H1 (cell line): ENCODE results near the gene MEGF11. TPM values are rescaled to one million over a fixed set of nuclear protein-coding genes. Genes with fewer than 3 reads are reported as not detected.

Experiments
- CTCF ChIA-PET: fragments of 300-600 bp; sonication (Branson Sonifier 250); formaldehyde crosslinking; loops from one replicate; lab custom pipeline; 2021; ENCODE audit not compliant: partially characterized antibody; lab: Charles Lee
- POLR2A ChIA-PET: fragments of 300-600 bp; sonication (Branson Sonifier 250); formaldehyde crosslinking; loops from one replicate; lab custom pipeline; 2021; ENCODE audit warnings: inconsistent platforms; ENCODE audit not compliant: partially characterized antibody; lab: Charles Lee
- DNase-seq, 2 experiments: peaks; one replicate each; pipeline versions ENCODE4 v3.0.0 to v3.0.0-alpha.2; 2010 to 2022; ENCODE audit warnings: low spot score in 2 of 2, low read depth in 1 of 2, mixed read lengths in 1 of 2
- FAIRE-seq: peaks from 2 replicates; lab custom pipeline; 2011; peaks lifted over from hg19 to GRCh38; lab: Jason Lieb, UNC
- H2AFZ ChIP-seq: 2 replicates; pipeline ENCODE4 v1.8.1; 2012; ENCODE audit warnings: low read length, inconsistent platforms
- H2AK5ac ChIP-seq: 2 replicates; pipeline ENCODE4 v1.6.1; 2013; ENCODE audit warnings: low read depth, low read length
- H2BK120ac ChIP-seq: replicated peaks from 2 replicates; pipeline ENCODE3; 2013; ENCODE audit warnings: low read depth, low read length, inconsistent platforms
- H2BK12ac ChIP-seq: 2 replicates; pipeline ENCODE4 v1.6.1; 2013; ENCODE audit warnings: low read depth, low read length
- H2BK15ac ChIP-seq: 2 replicates; pipeline ENCODE4 v1.6.1; 2013; ENCODE audit warnings: low read length
- H2BK20ac ChIP-seq: 2 replicates; pipeline ENCODE4 v1.6.1; 2013; ENCODE audit warnings: low read length
- H2BK5ac ChIP-seq: 2 replicates; pipeline ENCODE4 v1.6.1; 2013; ENCODE audit warnings: low read depth, low read length
- H3K14ac ChIP-seq: 2 replicates; pipeline ENCODE4 v1.6.1; 2013; ENCODE audit warnings: inconsistent platforms; ENCODE audit not compliant: insufficient read length
- H3K18ac ChIP-seq: 2 replicates; pipeline ENCODE4 v1.6.1; 2013; ENCODE audit warnings: low read length; ENCODE audit errors: extremely low read depth
- H3K23ac ChIP-seq: 2 replicates; pipeline ENCODE4 v1.6.1; 2013; ENCODE audit warnings: inconsistent platforms; ENCODE audit not compliant: insufficient read length
- H3K23me2 ChIP-seq: 2 replicates; pipeline ENCODE4 v1.6.1; 2013; ENCODE audit warnings: low read depth, low read length
- H3K27ac ChIP-seq: 2 replicates; pipeline ENCODE4 v1.6.1; 2011; ENCODE audit warnings: low read depth, low read length, inconsistent platforms
- H3K27me3 ChIP-seq, 4 experiments: replicated peaks in 1 of 4; 1 replicate in 1 of 4; 2 replicates in 3 of 4; pipeline versions ENCODE4 v1.6.1 to v1.8.1; 2011 to 2013; ENCODE audit warnings: low read length in 3 of 4, mild to moderate bottlenecking in 3 of 4, inconsistent platforms in 2 of 4, mixed read lengths in 2 of 4, moderate library complexity in 1 of 4; ENCODE audit not compliant: control insufficient read depth in 3 of 4, insufficient read depth in 3 of 4; ENCODE audit errors: extremely low read depth in 1 of 4
- H3K36me3 ChIP-seq, 4 experiments: 2 replicates each; pipeline versions ENCODE4 v1.6.1 to v1.8.1; 2011 to 2013; ENCODE audit warnings: mild to moderate bottlenecking in 4 of 4, low read length in 3 of 4, moderate library complexity in 2 of 4, control low read depth in 1 of 4, inconsistent platforms in 1 of 4; ENCODE audit not compliant: insufficient read depth in 4 of 4, control insufficient read depth in 2 of 4
- H3K4ac ChIP-seq: replicated peaks from 2 replicates; pipeline ENCODE3; 2013; ENCODE audit warnings: low read length, low read depth, mixed read lengths, inconsistent platforms; ENCODE audit not compliant: insufficient read length
- H3K4me1 ChIP-seq, 4 experiments: replicated peaks in 1 of 4; 1 replicate in 1 of 4; 2 replicates in 3 of 4; pipeline versions ENCODE4 v1.6.1 to v1.8.1; 2011 to 2013; ENCODE audit warnings: low read length in 3 of 4, inconsistent platforms in 2 of 4, mixed read lengths in 1 of 4; ENCODE audit not compliant: insufficient read depth in 4 of 4, control insufficient read depth in 3 of 4
- H3K4me2 ChIP-seq, 2 experiments: 2 replicates each; pipeline versions ENCODE4 v1.6.1 to v1.8.1; 2011 to 2013; ENCODE audit warnings: low read depth in 2 of 2, low read length in 2 of 2, control low read depth in 1 of 2, inconsistent platforms in 1 of 2, mild to moderate bottlenecking in 1 of 2; ENCODE audit not compliant: insufficient read depth in 1 of 2
- H3K4me3 ChIP-seq, 4 experiments: fragments of 200-600, 300-600 bp in 1 of 4; sonication (generic), shearing (Covaris generic), sonication (Bioruptor Twin) in 1 of 4; 2 replicates each; pipeline versions ENCODE4 v1.5.1 to v1.8.1; 2011 to 2016; ENCODE audit warnings: low read length in 4 of 4, low read depth in 3 of 4, control low read depth in 2 of 4, inconsistent platforms in 2 of 4, mild to moderate bottlenecking in 2 of 4, mixed read lengths in 1 of 4, moderate library complexity in 1 of 4; ENCODE audit not compliant: insufficient read depth in 2 of 4; ENCODE audit errors: extremely low read depth in 1 of 4
- H3K56ac ChIP-seq: replicated peaks from 2 replicates; pipeline ENCODE3; 2013; ENCODE audit warnings: low read depth, mild to moderate bottlenecking, mixed read lengths, low read length, inconsistent platforms; ENCODE audit not compliant: insufficient read length
- H3K79me1 ChIP-seq: 2 replicates; pipeline ENCODE4 v1.6.1; 2013; ENCODE audit warnings: low read depth, low read length, control low read depth
- H3K79me2 ChIP-seq, 2 experiments: 2 replicates each; pipeline versions ENCODE4 v1.6.1 to v1.8.1; 2012 to 2013; ENCODE audit warnings: low read length in 2 of 2, mild to moderate bottlenecking in 2 of 2, inconsistent platforms in 1 of 2; ENCODE audit not compliant: insufficient read depth in 2 of 2, control insufficient read depth in 1 of 2
- H3K9ac ChIP-seq, 4 experiments: replicated peaks in 1 of 4; 1 replicate in 1 of 4; 2 replicates in 3 of 4; pipeline versions ENCODE4 v1.6.1 to v1.8.1; 2011 to 2013; ENCODE audit warnings: low read depth in 3 of 4, low read length in 3 of 4, control low read depth in 2 of 4, mild to moderate bottlenecking in 2 of 4, moderate library complexity in 2 of 4, inconsistent platforms in 1 of 4; ENCODE audit errors: extremely low read depth in 1 of 4
- H3K9me3 ChIP-seq, 2 experiments: 2 replicates each; pipeline versions ENCODE4 v1.6.1 to v1.8.1; 2012 to 2013; ENCODE audit warnings: mild to moderate bottlenecking in 2 of 2, moderate library complexity in 2 of 2, control low read depth in 1 of 2, inconsistent platforms in 1 of 2, low read depth in 1 of 2, low read length in 1 of 2, mixed read lengths in 1 of 2; ENCODE audit not compliant: insufficient read depth in 2 of 2
- H4K20me1 ChIP-seq, 2 experiments: replicated peaks in 1 of 2; 2 replicates each; pipeline versions ENCODE3 to v1.8.1; 2011 to 2013; ENCODE audit warnings: inconsistent platforms in 2 of 2, low read length in 2 of 2, mild to moderate bottlenecking in 1 of 2; ENCODE audit not compliant: insufficient read depth in 2 of 2, control insufficient read depth in 1 of 2
- H4K5ac ChIP-seq: 2 replicates; pipeline ENCODE4 v1.6.1; 2013; ENCODE audit warnings: low read length, low read depth, mixed read lengths, inconsistent platforms; ENCODE audit not compliant: insufficient read length
- H4K8ac ChIP-seq: 2 replicates; pipeline ENCODE4 v1.8.0; 2013; ENCODE audit warnings: mild to moderate bottlenecking, moderate library complexity, low read length, inconsistent platforms; ENCODE audit not compliant: insufficient read depth; ENCODE audit errors: extremely low read depth
- H4K91ac ChIP-seq: replicated peaks from 2 replicates; pipeline ENCODE3; 2013; ENCODE audit warnings: low read length, mixed read lengths, inconsistent platforms; ENCODE audit not compliant: insufficient read length
- TCF12 ChIP-seq: IDR thresholded peaks from 2 replicates; pipeline ENCODE4 v1.6.1; 2011; ENCODE audit warnings: low read depth, mild to moderate bottlenecking, low read length
- WGBS, 2 experiments: shearing (Covaris generic) in 1 of 2; methylation state at CpG; one replicate each; pipeline versions ENCODE4 v1.1.6 to v1.1.7; 2013 to 2015; ENCODE audit warnings: low lambda C conversion rate in 2 of 2, mixed read lengths in 2 of 2, inconsistent platforms in 1 of 2, low coverage in 1 of 2, missing lambda C conversion rate in 1 of 2; ENCODE audit not compliant: insufficient replicate concordance in 2 of 2, insufficient coverage in 1 of 2, insufficient read length in 1 of 2; ENCODE audit errors: extremely low coverage in 1 of 2, missing lambda C conversion rate in 1 of 2; 5-methylcytosine and 5-hydroxymethylcytosine counted together
- polyA plus RNA-seq, 7 experiments: library from polyadenylated mRNA; depleted of rRNA in 3 of 7; stranded (reverse) in 5 of 7; unstranded in 2 of 7; fragments of >200 nt in 5 of 7; fragments of 200-250 nt in 2 of 7; gene quantifications; 1 replicate in 5 of 7; 2 replicates in 1 of 7; 4 replicates in 1 of 7; pipeline versions ENCODE4 v1.2.1 to v1.2.3, GENCODE V29; 2011 to 2013; ENCODE audit warnings: missing spikeins in 2 of 7, mixed read lengths in 2 of 7
- total RNA-seq: library from RNA; stranded (reverse); fragmentation: NEBNext Ultra II Directional; extraction: Animal tissue kit (Norgen Biotek cat#: 25700); gene quantifications from 2 replicates; pipeline ENCODE4 v1.2.1, GENCODE V29; 2021

MEGF11 gene
- total and polyA plus RNA-seq, 2 of the 8 experiments (the other 6 are each of a cell fraction or from before 2014, with no cell fraction given) = 4.4 to 4.8 TPM

DNA sequence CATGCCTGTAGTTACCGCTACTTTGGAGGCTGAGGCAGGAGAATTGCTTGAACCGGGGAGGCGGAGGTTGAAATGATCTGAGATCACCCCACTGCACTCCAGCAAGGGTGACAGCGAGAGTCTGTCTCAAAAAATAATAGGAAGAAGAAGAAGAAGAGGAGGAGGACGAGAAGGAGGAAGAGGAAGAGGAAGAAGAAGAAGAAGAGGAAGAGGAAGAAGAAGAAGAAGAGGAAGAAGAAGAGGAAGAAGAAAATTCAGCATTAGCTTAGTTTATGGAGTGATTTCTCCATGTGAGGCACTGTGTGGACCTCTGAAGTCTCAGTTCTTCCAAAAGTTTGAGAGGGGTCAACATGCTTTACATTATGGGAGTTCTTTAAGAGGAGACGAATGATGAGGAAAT, 17.4 kb upstream of the MEGF11 start:
- Histone ChIP-seq H3K36me3 (no peaks in the 10 kb centered on the region), H2AFZ (no peak overlapping the region), H2BK5ac (no peak overlapping the region), H3K27me3 (no peaks in the 10 kb centered on the region), H3K79me1 (no peaks in the 10 kb centered on the region), H4K91ac (no peak overlapping the region), H4K20me1 (no peaks in the 10 kb centered on the region), H3K18ac (no peak overlapping the region), H4K5ac (no peak overlapping the region), H3K56ac (no peak overlapping the region), H3K79me2 (no peaks in the 10 kb centered on the region), H3K4ac (no peak overlapping the region), H2BK15ac (no peak overlapping the region), H3K4me1 (peaks cover 0 to 3% (median 0%) of the 10 kb centered on the region in 4 experiments; a peak in 2 of 7 replicates), H4K8ac (no peak overlapping the region), H2BK12ac (no peak overlapping the region), H3K4me3 (no peak overlapping the region), H2BK20ac (no peak overlapping the region), H2AK5ac (no peak overlapping the region), H3K4me2 (no peak overlapping the region), H3K23ac (no peak overlapping the region), H2BK120ac (no peak overlapping the region), H3K9me3 (no peaks in the 10 kb centered on the region), H3K9ac (no peak overlapping the region), H3K27ac (no peak overlapping the region), H3K23me2 (no peaks in the 10 kb centered on the region; the same call in 1 of the 2 replicates), H3K14ac (no peak overlapping the region)
- POLR2A ChIA-PET = no interaction called here
- CTCF ChIA-PET = interaction anchor here (0.8 to 1.9 kb wide), 3 partner anchors 18 to 60 kb away, joined by 3 to 8 read pairs (median 4); no protein-coding TSS in a partner anchor
- DNase-seq (no peak), FAIRE-seq (no peak)
- TF ChIP-seq TCF12 = no peak
- 64% methylated on average over 6 of the region's 6 CpGs; no CpG with 5 or more reads in 1 of the 2 experiments for WGBS, 2 experiments
